HT-29 (cell line): ENCODE results near the gene JMJD1C. TPM values are rescaled to one million over a fixed set of nuclear protein-coding genes. Genes with fewer than 3 reads are reported as not detected.

Source experiments
- DNase-seq: peaks from one replicate; pipeline ENCODE4 v3.0.0-alpha.2; 2015; ENCODE audit warnings: low spot score
- total RNA-seq: library from RNA; depleted of rRNA; stranded (reverse); fragments of >200 nt; shearing (Covaris generic); gene quantifications from 2 replicates; pipeline ENCODE4 v1.2.3, GENCODE V29; 2014

The JMJD1C gene
- total RNA-seq, 1 experiment from 2014 or later = 32.5 TPM

DNA sequence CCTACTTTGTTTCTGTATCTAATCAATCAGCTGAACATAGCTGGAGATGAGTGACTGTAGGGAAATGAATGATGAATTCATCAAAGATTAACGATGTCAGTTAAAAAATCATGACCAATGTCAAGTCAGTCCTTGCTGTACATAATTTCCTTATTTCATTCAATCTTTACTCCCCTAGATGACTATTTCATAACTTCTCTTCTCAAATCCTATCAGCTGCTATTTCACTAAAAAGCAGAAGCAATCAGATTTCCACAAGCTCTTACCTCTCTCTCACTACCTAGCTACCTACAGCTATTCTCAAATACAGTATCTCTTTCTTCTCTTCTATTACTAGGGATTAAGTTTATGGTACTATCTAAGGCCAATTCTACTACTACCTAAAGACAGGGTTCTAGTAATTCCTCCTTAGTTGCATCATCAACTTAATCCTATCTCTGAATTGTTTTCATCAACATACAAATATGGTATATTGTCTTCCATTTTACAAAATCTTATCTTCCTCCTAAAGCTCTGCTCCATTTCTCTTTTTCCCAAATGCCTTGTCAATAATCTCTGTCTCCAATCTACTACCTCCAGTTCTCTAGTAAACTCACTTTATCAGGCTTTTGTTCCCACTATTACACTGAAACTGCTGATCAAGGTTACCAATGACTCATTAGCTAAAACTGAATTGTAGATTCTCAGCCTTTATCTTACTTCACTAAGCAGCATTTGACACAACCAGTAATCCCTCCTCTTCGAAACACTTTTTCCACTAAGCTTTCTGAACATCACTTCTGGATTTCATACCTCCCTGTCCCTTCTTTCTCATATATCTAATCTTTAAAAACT lies 28.4 kb downstream of the JMJD1C start:
- DNase-seq = no peak

DNA sequence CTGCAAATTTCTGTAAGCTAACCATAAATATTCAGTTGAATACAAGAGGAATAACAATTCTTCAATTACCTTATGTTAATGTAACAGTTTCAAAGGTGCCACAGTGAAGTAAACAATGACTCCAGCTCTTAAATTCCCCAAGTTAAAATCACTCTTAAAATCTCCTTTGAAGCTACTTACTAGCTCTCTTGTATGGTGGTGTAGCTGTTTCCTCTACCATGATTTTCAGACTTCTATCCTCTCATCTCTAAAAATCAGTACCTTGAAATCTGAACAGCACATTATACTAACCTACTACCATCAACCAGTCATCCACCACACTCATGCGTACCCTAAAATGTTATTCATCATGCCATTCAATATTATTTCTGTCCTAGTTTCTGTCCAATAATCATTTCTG lies 29.6 kb downstream of the JMJD1C start:
- DNase-seq = no peak

DNA sequence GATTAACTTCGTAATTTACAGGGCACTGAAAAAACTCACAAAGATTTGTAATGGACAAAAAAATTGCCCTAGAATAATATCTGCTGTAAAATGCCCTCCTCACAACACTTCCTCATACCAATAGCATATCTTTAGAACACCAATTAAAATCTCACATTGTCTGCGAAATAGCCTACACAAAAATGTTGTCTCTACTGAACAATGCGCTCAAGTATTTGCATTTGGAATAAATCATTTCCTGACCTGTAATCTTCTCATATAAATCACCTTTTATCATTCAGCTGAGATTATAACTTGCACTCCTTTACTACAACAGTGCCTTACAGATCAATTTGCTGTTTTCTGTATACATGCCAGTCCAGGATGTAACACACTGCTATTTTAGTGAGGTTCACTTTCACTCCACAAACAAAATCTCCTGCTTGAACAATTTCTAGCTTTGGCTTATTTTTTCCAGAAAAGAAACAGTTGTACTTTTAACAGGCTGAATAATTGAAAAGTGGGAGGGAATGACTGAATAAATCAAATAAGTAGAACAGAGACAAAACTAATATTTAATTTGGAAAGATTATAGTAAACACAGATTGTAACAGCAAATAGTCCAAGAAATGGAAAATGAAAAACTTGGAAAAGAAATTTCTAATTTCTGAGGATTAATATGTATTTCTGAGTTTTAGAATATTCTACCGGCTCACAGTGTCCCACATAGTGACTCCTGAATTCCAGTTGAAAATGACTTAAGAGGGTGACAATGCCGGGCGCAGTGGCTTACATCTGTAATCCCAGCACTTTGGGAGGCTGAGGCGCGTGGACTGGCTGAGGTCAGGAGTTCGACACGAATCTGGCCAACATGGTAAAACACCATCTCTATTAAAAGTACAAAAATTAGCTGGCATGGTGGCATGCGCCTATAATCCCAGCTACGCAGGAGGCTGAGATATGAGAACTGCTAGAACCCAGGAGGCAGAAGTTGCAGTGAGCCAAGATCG lies 30.6 kb downstream of the JMJD1C start:
- DNase-seq = peak; percentile 36

DNA sequence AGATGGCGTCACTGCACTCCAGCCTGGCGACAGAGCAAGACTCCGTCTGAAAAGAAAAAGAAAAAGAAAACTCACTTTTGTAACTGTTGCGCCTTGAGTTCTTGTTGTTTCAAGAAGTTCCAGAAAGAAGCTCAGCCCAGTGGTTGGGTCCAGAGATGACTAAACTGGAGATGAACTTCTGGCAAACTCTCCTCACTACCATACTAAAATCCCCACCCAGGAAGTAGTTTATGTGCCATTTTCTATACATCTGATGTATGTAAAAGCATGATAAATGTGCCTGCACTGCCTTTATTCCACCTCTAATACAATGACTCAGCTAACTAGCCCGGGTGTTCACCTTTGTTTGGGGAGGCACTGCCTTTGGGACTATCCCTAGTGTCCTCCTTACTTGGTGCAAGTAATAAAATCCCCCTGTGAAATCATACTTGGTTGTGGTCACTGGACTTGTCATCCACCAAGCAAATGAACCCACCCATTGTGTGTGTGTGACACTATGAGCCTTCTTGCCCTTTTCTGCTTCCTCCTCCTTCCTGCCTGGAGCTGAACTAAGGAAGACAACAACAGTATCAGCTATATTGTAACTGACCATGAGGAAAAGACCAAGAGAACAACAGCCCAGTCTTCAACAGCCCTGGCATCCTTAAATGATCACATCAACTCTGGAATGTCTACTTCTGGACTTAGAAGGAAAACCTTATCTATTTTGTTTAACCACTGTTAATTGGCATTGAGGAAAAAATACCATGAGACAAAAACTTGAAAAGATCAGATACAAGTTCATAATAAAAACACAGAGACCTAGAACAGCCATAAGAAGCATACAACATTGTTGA lies 33.6 kb downstream of the JMJD1C start:
- DNase-seq = peak; percentile 35

DNA sequence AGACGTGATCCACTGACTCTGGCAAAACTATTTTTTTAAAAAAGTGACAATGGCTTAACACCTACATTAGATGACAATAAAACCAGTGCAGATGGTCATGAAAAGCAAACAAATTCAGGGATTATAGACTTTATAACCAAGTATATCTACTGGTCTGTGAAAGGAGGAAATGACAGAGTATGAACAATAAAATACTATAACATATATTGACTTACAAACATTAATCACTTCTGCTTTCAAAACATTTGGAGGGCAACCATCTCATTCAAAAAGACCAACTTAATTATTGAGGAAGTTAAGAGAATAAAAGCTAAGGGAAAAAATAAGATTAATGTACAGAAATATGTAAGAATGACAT lies 34.8 kb downstream of the JMJD1C start:
- peak; percentile 14 for DNase-seq

DNA sequence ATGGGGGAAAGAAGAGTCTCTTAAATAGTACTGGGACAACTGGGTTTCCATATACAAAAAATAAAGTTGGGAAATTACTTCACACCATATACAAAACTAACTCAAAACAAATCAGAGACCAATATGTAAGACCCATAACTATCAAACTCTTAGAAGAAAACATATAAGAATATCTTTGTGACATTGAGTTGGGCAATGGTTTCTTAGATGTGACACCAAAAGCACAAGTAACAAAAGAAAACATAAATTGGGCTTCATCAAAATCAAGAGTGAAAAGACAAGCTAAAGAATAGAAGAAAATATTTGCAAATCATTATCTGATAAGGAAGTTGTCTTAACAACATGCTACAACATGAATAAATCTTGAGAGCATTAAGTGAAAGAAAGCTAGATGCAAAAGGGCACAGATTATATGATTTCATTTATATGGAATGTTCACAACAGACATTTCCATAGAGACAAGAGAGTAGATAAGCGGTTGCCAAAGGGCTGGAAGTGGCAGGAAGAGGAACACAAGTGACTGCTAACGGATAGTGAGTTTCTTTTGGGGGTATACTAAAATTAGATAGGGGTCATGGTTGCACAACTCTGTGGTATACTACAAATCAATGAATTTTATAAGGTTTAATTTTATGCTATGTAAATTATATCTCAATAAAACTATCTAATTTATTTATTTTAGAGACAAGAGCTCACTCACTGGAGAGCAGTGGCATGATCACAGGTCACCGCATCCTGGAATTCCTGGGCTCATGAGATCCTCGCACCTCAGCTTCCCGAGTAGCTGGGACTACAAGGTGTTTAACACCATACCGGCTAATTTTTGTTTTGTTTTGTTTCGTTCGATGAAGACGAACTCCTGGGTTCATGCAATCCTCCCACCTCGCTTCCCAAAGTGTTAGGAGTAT lies 35.4 kb downstream of the JMJD1C start:
- peak; percentile 59 for DNase-seq

DNA sequence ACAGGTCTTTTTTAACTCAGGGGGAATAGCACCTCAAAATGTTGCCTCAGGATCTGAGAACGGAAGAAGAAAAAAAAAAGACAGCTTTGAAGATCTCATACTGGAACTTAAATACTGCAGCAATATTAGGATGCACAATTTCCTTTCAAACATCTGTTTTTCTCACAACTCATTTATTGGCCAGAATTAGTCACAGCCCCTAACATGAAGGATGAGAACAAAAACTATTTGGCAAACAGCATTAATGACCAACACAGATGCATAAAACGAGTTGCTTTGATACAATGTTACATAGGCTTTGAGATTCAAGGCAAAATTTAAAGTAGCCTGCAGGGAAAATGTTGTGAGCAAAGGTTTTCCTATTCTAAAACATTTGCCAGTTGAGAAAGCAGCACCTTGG lies 36.5 kb downstream of the JMJD1C start:
- DNase-seq = no peak

DNA sequence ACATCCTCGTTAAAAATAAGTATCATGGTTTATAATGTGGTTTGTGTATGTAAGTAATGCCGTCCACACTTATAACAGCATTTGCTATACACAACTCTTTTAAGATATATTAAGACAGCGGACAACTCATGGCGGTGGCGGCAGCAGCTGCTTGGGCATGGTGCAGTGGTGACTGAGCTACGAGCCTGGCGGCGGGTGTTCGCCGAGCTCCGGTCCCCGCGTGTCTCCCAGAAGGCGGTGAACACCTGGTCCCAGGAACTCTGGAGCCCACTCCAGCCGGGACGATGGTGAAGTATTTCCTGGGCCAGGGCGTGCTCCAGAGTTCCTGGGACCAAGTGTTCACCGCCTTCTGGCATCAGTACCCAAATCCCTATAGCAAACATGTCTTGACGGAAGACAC lies 38.8 kb downstream of the JMJD1C start:
- DNase-seq = no peak

DNA sequence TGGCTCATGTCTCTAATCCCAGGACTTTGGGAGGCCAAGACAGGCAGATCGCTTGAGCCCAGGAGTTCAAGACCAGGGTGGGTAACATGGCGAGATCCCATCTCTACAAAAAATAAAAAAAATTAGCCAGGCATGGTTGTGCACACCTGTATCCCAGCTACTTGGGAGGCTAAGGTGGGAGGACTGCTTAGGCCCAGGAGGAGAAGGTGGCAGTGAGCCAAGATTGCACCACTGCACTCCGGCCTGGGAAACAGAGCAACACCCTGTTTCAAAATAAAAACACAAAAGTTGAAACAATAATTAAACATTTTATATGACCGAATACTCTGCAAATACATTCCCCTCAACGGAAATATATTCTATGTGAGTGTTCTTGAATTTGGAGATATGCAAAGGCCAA lies 40.3 kb downstream of the JMJD1C start:
- DNase-seq = no peak

DNA sequence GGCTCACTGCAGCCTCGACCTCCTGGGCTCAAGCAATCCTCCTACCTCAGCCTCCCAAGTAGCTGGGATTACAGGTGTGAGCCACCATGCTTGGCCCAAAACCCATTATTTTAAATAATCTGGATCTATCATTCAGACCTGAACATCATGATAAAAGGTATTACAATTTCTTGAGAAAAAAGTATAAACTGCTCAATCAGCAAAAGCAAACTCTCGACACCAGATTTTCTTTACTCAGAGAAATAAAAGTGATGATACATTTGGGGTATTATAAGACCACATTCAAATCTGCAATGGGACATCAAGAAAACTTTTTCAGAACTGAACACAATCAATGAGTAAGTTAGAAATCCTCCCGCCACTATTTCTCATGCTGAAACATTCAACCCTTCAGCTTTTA lies 41.2 kb downstream of the JMJD1C start:
- DNase-seq = no peak

DNA sequence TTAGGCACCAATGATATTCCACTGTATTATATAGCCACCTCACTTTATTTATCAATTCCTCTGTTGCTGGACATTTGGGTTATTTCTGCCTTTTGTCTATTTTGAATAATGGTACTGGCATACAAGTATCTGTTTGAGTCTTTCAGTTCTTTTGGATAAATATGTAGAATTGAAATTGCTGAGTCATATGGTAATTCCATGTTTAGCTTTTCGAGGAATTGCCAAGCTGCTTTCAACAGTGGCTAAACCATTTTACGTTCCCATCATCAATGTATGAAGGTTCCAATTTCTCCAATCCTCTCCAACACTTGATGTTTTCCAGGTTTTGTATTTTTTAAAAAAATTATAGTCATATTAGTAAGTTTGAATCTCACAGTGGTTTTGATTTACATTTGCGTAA lies 42.3 kb downstream of the JMJD1C start:
- no peak for DNase-seq

DNA sequence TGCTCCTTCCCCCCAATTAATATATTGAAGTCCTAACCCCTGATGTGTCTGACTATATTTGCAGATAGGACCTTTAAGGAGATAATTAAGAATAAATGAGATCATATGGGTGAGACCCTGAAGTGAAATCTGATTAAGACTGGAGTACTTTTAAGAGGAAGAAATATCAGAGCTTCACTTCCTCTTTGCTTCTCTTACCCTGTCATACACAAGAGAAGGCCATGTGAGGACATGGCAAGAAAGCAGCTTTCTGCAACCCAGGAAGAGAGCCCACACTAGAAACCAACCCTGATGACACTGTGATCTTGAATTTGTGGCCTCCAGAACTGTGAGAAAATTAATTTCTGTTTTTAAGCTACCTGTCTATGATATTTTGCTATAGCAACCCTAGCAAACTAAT lies 44.2 kb downstream of the JMJD1C start:
- DNase-seq = no peak

DNA sequence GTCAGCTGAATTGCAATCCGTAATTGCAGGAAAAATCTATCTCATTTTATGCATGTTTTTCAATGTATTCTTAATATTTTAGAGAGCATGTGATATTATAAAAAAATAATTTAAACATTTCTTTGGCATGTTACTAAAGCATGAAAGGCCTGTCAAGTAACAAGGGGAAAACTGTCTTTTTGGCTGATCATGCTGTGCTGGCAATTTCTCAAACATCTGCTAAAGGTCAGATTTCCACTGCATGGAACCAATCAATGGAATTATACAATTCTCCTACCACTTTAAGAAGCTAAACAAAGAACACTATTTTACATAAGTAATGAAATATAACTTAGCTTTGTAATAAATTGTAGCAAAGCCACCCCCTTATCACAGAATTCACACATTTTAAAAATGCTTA lies 49.4 kb downstream of the JMJD1C start:
- DNase-seq = no peak

DNA sequence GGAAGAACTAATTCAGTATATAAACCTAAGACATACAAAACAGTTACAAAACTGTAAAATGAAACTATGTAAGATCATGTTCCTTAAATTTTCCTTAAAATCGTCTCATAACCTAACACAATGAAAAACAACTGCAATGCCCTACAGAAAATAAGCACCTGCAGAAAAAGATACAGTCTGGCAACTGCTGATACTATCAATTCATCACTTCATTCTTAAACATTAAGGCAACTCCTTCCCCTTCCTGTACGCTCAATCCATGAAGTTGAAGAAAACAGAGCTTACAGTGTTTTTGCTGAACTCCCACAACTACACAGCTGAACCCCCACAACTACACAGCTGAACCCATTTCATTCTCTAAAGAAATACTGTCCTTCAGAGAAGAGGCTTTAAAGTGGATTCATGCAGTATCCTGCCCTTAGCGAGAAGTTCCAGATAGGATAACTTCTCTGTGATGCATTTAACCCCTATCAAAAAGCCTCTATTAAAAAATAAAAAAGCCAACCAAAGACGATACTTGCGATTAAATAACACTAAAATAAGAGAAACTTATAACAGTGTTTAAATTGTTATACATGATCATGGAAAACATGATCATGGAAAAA lies 50.0 kb downstream of the JMJD1C start:
- DNase-seq = no peak

DNA sequence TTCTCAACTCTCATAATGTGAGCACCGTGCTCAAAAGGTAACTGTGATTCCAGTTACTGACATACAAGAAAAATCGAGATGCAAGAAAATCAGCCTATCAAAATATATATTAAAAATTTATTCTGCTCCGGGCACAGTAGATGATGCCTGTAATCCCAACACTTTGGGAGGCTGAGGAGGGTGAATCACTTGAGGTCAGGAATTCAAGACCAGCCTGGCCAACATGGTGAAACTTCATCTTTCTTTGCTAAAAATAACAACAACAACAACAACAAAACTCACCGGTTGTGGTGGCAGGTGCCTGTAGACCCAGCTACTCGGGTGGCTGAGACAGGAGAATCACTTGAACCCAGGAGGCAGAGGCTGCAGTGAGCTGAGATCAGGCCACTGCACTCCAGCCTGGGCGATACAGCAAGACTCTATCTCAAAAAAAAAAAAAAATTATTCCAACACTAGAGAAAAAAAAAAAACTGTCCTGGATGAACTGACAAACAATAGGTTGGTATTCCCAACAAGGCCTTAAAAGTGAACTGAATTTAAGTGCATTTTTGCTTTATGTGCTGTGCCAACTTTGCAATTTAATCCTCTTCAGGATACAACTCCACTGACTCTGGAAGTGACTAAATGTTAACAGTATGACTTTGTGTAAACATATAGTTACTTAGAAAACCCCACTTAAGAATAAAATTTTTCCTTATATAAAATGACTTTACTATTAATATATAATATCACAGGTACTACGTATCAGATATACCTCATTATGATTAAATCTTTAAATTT lies 51.1 kb downstream of the JMJD1C start:
- DNase-seq = no peak

DNA sequence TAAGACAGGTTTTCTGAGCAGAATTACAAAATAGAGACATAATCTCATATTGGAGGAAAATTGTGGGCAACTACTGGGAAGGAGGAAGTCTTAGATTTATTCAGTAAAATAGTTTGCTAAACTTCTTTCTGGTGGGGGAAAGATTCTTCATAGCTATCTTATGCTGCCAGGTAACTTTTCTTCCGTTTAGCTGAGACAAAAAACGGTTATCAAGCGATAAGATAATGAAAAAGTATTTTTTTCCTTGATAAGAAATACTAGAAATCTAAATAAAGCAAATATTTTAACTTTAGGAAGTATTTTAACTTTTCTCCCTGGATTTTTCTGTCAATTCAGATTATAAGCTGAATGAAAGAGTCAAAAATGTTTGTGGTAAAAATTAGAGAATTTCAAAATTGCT lies 52.3 kb downstream of the JMJD1C start:
- no peak for DNase-seq

DNA sequence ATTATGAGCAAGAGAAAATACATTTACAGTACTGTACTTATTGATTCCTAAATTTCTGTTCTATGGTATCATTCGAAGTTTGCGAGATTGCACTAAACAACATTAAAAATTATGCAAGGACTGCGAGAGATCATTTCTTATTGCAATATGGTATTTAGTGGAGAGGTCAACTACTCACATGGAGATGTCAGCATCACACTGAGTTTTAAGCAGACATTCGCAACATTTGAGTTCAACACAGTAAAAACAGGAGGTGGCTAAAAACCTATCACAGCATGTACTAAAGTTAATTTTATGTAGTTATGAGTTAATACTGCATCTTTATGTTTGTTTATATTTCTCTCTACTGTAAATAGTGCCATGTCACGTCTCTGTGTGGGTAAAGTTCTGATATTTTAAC lies 53.5 kb downstream of the JMJD1C start:
- DNase-seq = no peak

DNA sequence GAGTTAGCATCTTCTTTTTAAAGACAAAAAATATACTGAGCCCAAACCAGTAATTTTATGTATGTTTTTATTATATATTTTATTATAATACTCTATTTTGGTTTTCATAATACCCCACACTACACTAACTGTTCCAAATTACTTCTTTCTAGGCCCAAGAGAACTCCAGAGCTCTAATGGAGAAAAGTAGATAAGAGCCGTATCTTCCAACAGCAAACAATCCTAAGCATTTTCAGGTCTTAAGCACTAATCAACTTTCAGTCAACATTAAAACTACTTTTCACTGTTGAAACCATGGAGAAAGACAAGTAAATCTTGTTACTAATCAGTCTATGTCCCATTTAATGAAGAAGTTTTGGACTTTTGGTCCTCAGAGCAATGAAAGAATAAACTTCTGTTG lies 55.1 kb downstream of the JMJD1C start:
- no peak for DNase-seq

DNA sequence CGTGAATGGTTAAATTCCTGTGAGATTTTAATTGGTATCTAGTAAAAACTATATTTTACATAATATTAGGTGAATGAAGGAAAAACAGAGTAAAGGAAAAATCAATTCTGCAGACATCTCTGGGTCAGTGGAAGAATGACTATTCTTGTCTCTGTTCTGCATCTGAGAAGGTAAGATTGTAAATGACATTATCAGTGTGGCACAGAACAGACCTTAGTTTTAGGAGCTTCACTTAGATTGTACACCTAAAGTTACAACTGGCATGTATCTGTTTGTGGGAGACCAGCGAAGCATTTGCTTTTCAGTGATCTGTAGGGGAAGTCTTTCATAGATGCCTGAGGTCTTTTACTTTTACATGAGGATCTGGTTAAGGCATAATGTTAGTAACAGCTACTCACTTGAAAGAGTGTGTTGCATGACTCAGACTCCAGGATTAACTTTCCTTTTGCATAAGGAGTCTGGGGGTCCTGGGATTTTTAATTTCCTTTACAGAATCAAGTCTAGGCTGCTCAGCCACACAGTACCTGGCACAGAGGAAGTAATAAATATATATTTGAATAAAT lies 56.2 kb downstream of the JMJD1C start:
- DNase-seq = no peak
